IPS-18a (cell line): ENCODE data around the gene PPIC.

Experiments used
- H3K27ac ChIP-seq: one replicate; pipeline ENCODE4 v1.5.1; 2013; ENCODE audit warnings: low read length
- H3K27me3 ChIP-seq: one replicate; pipeline ENCODE4 v1.6.1; 2013; ENCODE audit warnings: mild to moderate bottlenecking, low read length; ENCODE audit not compliant: control insufficient read depth, insufficient read depth
- H3K36me3 ChIP-seq: one replicate; pipeline ENCODE4 v1.6.1; 2013; ENCODE audit warnings: low read depth, low read length; ENCODE audit not compliant: control insufficient read depth
- H3K4me1 ChIP-seq: one replicate; pipeline ENCODE4 v1.6.1; 2013; ENCODE audit warnings: low read depth, low read length; ENCODE audit not compliant: control insufficient read depth
- H3K4me3 ChIP-seq: one replicate; pipeline ENCODE4 v1.5.1; 2013; ENCODE audit warnings: low read length
- H3K9ac ChIP-seq: one replicate; pipeline ENCODE4 v1.6.1; 2013; ENCODE audit warnings: mild to moderate bottlenecking, low read length, moderate library complexity
- H3K9me3 ChIP-seq: one replicate; pipeline ENCODE4 v1.6.1; 2013; ENCODE audit warnings: low read depth, low read length; ENCODE audit not compliant: control insufficient read depth

Gene PPIC

GRCh38 chr5:123046222-123046621 is 9.7 kb upstream of the PPIC start:
- Histone ChIP-seq H3K9me3 (no peaks in the 10 kb centered on the region), H3K4me3 (no peak overlapping the region), H3K9ac (no peak overlapping the region), H3K27me3 (no peaks in the 10 kb centered on the region), H3K27ac (no peak overlapping the region), H3K4me1 (no peaks in the 10 kb centered on the region), H3K36me3 (no peaks in the 10 kb centered on the region)

- Histone ChIP-seq H3K36me3 (no peaks in the 10 kb centered on the region), H3K4me1 (no peaks in the 10 kb centered on the region), H3K9ac (no peak overlapping the region), H3K27ac (no peak overlapping the region), H3K4me3 (no peak overlapping the region), H3K9me3 (no peaks in the 10 kb centered on the region), H3K27me3 (no peaks in the 10 kb centered on the region)
Measured at GRCh38 chr5:123044926-123045617, 8.5 kb upstream of the PPIC start.

- peaks cover 8% of the 10 kb centered on the region for H3K4me1 ChIP-seq
- H3K27me3 ChIP-seq, result peaks cover 34% of the 10 kb centered on the region
- H3K9me3 ChIP-seq, result no peaks in the 10 kb centered on the region
- H3K4me3 ChIP-seq, result no peak overlapping the region
- no peak overlapping the region for H3K9ac ChIP-seq
- H3K36me3 ChIP-seq, result no peaks in the 10 kb centered on the region
- no peak overlapping the region for H3K27ac ChIP-seq
Measured at GRCh38 chr5:123039673-123040072, 3.1 kb upstream of the PPIC start.

GRCh38 chr5:123037104-123037418 is 536 bp upstream of the PPIC start:
- H3K9me3 ChIP-seq, result no peaks in the 10 kb centered on the region
- peak overlapping the region; percentile 54 for H3K4me3 ChIP-seq
- no peaks in the 10 kb centered on the region for H3K36me3 ChIP-seq
- no peak overlapping the region for H3K9ac ChIP-seq
- H3K4me1 ChIP-seq, result peaks cover 8% of the 10 kb centered on the region
- H3K27ac ChIP-seq, result no peak overlapping the region
- peaks cover 46% of the 10 kb centered on the region for H3K27me3 ChIP-seq

GRCh38 chr5:123035918-123036390 is 571 bp downstream of the PPIC start:
- Histone ChIP-seq H3K4me1 (peaks cover 13% of the 10 kb centered on the region), H3K9ac (no peak overlapping the region), H3K4me3 (peak overlapping the region; percentile 54), H3K36me3 (no peaks in the 10 kb centered on the region), H3K9me3 (no peaks in the 10 kb centered on the region), H3K27me3 (peaks cover 46% of the 10 kb centered on the region), H3K27ac (no peak overlapping the region)

GRCh38 chr5:123035360-123035917 is 1.1 kb downstream of the PPIC start:
- H3K4me3 ChIP-seq, result peak overlapping the region; percentile 54
- H3K27ac ChIP-seq, result no peak overlapping the region
- no peaks in the 10 kb centered on the region for H3K36me3 ChIP-seq
- no peak overlapping the region for H3K9ac ChIP-seq
- H3K9me3 ChIP-seq, result no peaks in the 10 kb centered on the region
- H3K4me1 ChIP-seq, result peaks cover 13% of the 10 kb centered on the region
- H3K27me3 ChIP-seq, result peaks cover 46% of the 10 kb centered on the region

- no peak overlapping the region for H3K4me3 ChIP-seq
- H3K27me3 ChIP-seq, result peaks cover 35% of the 10 kb centered on the region
- H3K4me1 ChIP-seq, result peaks cover 13% of the 10 kb centered on the region
- H3K9me3 ChIP-seq, result no peaks in the 10 kb centered on the region
- no peaks in the 10 kb centered on the region for H3K36me3 ChIP-seq
- H3K9ac ChIP-seq, result no peak overlapping the region
- no peak overlapping the region for H3K27ac ChIP-seq
Measured at GRCh38 chr5:123033157-123033671, 3.3 kb downstream of the PPIC start.

GRCh38 chr5:123028222-123028621 is 8.3 kb downstream of the PPIC start:
- Histone ChIP-seq H3K27ac (no peak overlapping the region), H3K9me3 (no peaks in the 10 kb centered on the region), H3K9ac (no peak overlapping the region), H3K4me3 (no peak overlapping the region), H3K4me1 (peaks cover 5% of the 10 kb centered on the region), H3K27me3 (no peaks in the 10 kb centered on the region), H3K36me3 (no peaks in the 10 kb centered on the region)

- Histone ChIP-seq H3K27me3 (no peaks in the 10 kb centered on the region), H3K9me3 (no peaks in the 10 kb centered on the region), H3K9ac (no peak overlapping the region), H3K4me3 (no peak overlapping the region), H3K27ac (no peak overlapping the region), H3K36me3 (no peaks in the 10 kb centered on the region), H3K4me1 (no peaks in the 10 kb centered on the region)
Measured at GRCh38 chr5:123014689-123015088, 21.8 kb downstream of the PPIC start.

- H3K36me3 ChIP-seq, result no peaks in the 10 kb centered on the region
- no peaks in the 10 kb centered on the region for H3K9me3 ChIP-seq
- no peak overlapping the region for H3K27ac ChIP-seq
- H3K4me1 ChIP-seq, result no peaks in the 10 kb centered on the region
- H3K27me3 ChIP-seq, result no peaks in the 10 kb centered on the region
- H3K9ac ChIP-seq, result no peak overlapping the region
- H3K4me3 ChIP-seq, result no peak overlapping the region
Measured at GRCh38 chr5:123012321-123012720, 24.2 kb downstream of the PPIC start.

GRCh38 chr5:123007754-123008153 is 28.8 kb downstream of the PPIC start:
- H3K9ac ChIP-seq, result no peak overlapping the region
- no peaks in the 10 kb centered on the region for H3K4me1 ChIP-seq
- no peak overlapping the region for H3K27ac ChIP-seq
- H3K9me3 ChIP-seq, result no peaks in the 10 kb centered on the region
- no peaks in the 10 kb centered on the region for H3K36me3 ChIP-seq
- no peaks in the 10 kb centered on the region for H3K27me3 ChIP-seq
- no peak overlapping the region for H3K4me3 ChIP-seq

- no peak overlapping the region for H3K9ac ChIP-seq
- H3K27ac ChIP-seq, result no peak overlapping the region
- no peaks in the 10 kb centered on the region for H3K27me3 ChIP-seq
- no peak overlapping the region for H3K4me3 ChIP-seq
- no peaks in the 10 kb centered on the region for H3K36me3 ChIP-seq
- no peaks in the 10 kb centered on the region for H3K9me3 ChIP-seq
- H3K4me1 ChIP-seq, result no peaks in the 10 kb centered on the region
Measured at GRCh38 chr5:123007182-123007581, 29.3 kb downstream of the PPIC start.
